ENCODE results near the gene KCNIP1.

DNA sequence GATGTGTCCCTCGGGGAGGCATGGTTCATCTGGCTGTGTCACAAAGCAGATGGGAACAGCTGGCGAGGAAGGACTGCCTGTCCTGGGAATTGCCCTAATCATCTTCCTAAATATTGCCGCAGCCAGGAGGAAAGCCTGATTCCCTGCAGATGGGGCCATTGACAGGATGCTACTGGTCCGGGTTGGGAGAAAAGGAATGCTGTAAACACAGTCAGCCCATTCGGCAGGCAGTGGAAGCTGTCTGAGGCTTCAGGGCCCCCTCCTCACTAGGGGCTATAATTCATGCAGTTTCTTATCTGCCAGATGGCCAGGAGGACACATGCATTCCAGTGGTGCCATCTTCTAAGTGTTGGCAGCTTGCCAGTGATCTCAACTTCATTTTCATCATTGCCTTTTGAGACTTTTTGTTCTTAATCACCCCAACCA, 110.3 kb downstream of the KCNIP1 start:
- TF ChIP-seq SP1 (IDR thresholded peaks at IDR 0.05; ENCODE audit: low read depth, low read length): no peak
- TF ChIP-seq POLR2AphosphoS5 (IDR thresholded peaks at IDR 0.05; ENCODE audit: low read length): no peak
- no peak for TF ChIP-seq ZNF274 (IDR thresholded peaks at IDR 0.05; ENCODE audit: insufficient read depth, insufficient read length)
- no peak for TF ChIP-seq JUNB (IDR thresholded peaks at IDR 0.05)
- TF ChIP-seq POLR2A (IDR thresholded peaks at IDR 0.05; ENCODE audit: low read depth, low read length): no peak
- TF ChIP-seq, protein P1, sequence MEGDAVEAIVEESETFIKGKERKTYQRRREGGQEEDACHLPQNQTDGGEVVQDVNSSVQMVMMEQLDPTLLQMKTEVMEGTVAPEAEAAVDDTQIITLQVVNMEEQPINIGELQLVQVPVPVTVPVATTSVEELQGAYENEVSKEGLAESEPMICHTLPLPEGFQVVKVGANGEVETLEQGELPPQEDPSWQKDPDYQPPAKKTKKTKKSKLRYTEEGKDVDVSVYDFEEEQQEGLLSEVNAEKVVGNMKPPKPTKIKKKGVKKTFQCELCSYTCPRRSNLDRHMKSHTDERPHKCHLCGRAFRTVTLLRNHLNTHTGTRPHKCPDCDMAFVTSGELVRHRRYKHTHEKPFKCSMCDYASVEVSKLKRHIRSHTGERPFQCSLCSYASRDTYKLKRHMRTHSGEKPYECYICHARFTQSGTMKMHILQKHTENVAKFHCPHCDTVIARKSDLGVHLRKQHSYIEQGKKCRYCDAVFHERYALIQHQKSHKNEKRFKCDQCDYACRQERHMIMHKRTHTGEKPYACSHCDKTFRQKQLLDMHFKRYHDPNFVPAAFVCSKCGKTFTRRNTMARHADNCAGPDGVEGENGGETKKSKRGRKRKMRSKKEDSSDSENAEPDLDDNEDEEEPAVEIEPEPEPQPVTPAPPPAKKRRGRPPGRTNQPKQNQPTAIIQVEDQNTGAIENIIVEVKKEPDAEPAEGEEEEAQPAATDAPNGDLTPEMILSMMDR (IDR thresholded peaks at IDR 0.05 in 2 of 3, conservative IDR thresholded peaks at IDR 0.05 in 1 of 3; ENCODE audit: control insufficient read depth in 2 of 3, extremely low read depth in 1 of 3, insufficient read depth in 1 of 3, low read depth in 3 of 3, low read length in 3 of 3): no peak
- no peak for TF ChIP-seq FOS (IDR thresholded peaks at IDR 0.05; ENCODE audit: borderline replicate concordance, extremely low read depth, insufficient read length)
- TF ChIP-seq CREM (IDR thresholded peaks at IDR 0.05; ENCODE audit: low read depth): no peak
- no peak for TF ChIP-seq HCFC1 (IDR thresholded peaks at IDR 0.05; ENCODE audit: low read length)
- TF ChIP-seq ZNF622 (IDR thresholded peaks at IDR 0.05): no peak

Measured in GM12878 (cell line).